RWPE1 (cell line): Measurements from ENCODE around the gene AZU1.
A peak's percentile ranks its signal among the peaks of the same experiment; 100 is the strongest.

Experiments used
- CTCF ChIA-PET: fragments of 350-600 bp; sonication (Branson Sonifier 250); formaldehyde crosslinking; extraction: SDS; loops from one replicate; lab custom pipeline; 2021; lab: Yijun Ruan, JAX
- POLR2A ChIA-PET: fragments of 400-600 bp; formaldehyde crosslinking; extraction: SDS; loops from one replicate; lab custom pipeline; 2020; ENCODE audit warnings: antibody characterized with exemption; ENCODE audit not compliant: low non-redundant PET; lab: Yijun Ruan, JAX
- DNase-seq: peaks from one replicate; pipeline ENCODE4 v3.0.0; 2012; ENCODE audit warnings: low spot score
- H3K27ac ChIP-seq: fragments of 450-650 bp; 2 replicates; pipeline ENCODE4 v1.5.1; 2017
- CTCF ChIP-seq: fragments of 450-650 bp; conservative IDR thresholded peaks from 2 replicates; pipeline ENCODE4 v1.5.1; 2017; ENCODE audit warnings: low read depth, mild to moderate bottlenecking

AZU1 gene

GRCh38 chr19:870314-870713 lies 42.7 kb downstream of the AZU1 start:
- CTCF ChIA-PET: no interaction called here
- no peak for TF ChIP-seq CTCF
- H3K27ac ChIP-seq: peak overlapping the region; percentile 92
- POLR2A ChIA-PET: no interaction called here
- DNase-seq: no peak

- no peak for TF ChIP-seq CTCF
- H3K27ac ChIP-seq: peak overlapping the region; percentile 100
- ChIA-PET POLR2A (interaction anchor here (0.6 kb wide), 1 partner anchor 39 kb away, joined by 3 read pairs; no protein-coding TSS in a partner anchor), CTCF (no interaction called here)
- DNase-seq: no peak
These were observed 43.3 kb downstream of the AZU1 start for GRCh38 chr19:870963-871401.

DNA sequence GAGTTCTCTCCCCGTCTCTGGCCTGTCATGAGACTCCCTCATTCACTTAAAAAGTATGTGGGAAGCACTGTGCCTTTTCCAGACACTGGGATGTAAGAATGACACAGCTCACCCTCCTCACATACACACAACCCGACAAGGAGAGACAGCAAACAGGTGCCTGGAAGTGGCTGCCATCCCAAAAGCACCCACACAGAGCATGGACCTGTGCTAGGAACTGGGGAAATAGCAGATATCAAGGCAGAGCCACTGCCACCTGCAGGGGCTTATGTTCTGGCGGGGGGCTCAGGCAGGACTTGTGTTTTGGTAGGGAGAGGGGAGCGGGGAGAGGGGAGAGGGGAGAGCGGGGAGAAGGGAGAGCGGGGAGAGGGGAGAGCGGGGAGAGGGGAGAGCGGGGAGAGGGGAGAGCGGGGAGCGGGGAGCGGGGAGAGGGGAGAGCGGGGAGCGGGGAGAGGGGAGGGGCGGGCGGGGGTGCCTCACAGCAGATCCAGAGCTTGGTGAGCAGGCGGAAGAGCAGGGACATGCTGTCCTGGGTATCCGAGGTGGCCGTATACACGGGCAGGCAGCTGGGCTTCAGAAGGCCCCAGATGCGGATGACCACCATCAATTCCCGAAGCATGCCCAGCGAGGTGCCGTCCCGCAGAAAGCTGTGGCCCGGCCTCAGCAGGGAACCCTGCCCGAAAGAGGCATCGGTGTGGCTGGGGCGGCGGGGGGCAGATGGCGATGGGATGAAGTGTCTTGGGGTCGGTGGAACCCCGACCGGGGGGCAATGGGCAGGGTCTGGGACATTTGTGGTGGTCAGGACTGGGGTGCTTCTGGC lies 44.0 kb downstream of the AZU1 start:
- H3K27ac ChIP-seq: peak overlapping the region; percentile 100
- ChIA-PET CTCF (interaction anchor here (0.6 to 1.1 kb wide), 2 partner anchors 8 to 384 kb away, joined by 3 to 4 read pairs; no protein-coding TSS in a partner anchor), POLR2A (interaction anchor here (0.6 kb wide), 1 partner anchor 39 kb away, joined by 3 read pairs; no protein-coding TSS in a partner anchor)
- TF ChIP-seq CTCF: no peak
- peak; percentile 51 for DNase-seq

DNA sequence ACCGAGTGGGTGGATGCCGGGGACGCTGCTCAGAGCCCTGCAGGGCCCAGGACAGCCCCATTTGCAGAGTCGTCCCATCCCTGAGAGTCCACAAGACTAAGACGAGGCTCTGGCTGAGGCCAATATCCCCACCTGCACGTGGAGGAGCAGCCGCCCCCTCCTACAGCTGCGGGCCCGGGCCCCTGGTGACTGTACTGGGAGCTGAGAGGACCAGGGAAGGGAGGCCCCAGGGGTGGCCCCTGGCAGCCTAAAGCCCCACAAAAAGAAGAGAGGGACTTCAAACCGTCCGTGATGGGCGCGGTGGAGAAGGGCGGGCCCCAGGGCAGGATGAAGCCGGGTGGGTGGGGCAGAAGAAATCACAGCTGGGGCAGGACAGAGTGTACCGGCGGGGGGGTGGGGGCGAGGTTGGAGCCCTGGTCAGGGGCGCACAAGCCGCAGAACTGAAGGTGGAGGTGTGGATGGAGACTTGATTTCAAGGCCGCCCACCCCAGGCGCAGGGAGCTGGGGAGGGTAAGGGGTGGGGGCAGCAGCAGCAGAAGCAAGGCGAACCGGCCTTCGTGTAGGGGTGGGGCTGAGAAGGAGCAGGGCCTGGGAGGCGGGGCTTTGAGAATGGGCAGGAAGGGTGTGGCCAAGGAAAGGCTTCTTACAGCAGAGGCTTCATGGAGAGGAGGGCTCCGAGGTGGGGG lies 44.8 kb downstream of the AZU1 start:
- CTCF ChIA-PET: interaction anchor here (0.6 to 1.1 kb wide), 2 partner anchors 9 to 102 kb away, joined by 3 to 4 read pairs; no protein-coding TSS in a partner anchor
- no peak for TF ChIP-seq CTCF
- DNase-seq: peak; percentile 82
- POLR2A ChIA-PET: no interaction called here
- H3K27ac ChIP-seq: peak overlapping the region; percentile 100

- POLR2A ChIA-PET: no interaction called here
These were observed 45.4 kb downstream of the AZU1 start for GRCh38 chr19:873084-873483.

More at GRCh38 chr19:873084-873483, 45.4 kb downstream of the AZU1 start:
- H3K27ac ChIP-seq: peak overlapping the region; percentile 100
- DNase-seq: peak; percentile 76
- CTCF ChIA-PET: interaction anchor here (0.6 to 1.1 kb wide), 2 partner anchors 10 to 103 kb away, joined by 3 to 4 read pairs; no protein-coding TSS in a partner anchor
- TF ChIP-seq CTCF: no peak
